ENCODE data around the gene CTTNBP2.

CTTNBP2 gene

DNA sequence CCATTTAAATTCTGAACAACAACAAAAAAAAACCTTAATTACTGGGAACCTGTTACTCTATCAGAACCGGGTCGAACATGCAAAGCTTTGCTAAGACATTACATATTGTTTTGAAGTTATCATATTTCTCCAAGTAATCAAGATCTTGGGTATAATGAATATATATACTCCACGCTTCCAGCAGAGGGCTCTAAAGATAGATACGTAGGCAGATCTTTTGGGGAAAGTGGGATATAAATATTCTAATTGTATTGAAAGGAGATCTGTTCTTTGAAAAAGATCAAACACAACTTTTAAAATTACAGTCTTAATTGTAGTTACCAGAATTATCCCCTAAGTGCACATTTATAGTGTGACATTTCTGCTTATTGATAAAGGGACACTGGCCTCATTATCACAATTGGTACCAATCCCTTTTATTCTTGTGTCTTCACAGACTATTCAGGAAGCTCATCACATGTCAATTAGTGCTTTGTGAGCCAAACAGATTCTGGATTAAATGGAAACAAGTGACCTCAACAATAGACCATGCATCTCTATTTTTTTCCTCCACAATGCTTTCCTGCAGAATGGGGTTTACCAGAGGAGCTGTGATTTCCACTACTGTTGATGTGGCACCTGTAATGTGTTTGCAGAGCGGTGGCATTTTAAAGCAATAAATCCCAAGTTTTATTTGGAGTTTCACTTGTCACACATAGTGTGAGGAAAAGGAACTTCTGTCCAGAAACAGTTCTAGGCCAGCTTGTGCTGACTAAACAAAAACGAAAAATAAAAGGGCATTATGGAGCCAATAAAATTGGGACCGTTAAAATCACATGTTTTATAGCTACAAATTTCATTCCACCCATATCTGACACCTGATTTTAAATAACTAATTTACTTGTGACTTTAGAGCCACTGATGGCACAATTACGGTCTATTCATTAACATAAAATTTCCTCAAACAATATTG, 122.4 kb downstream of the CTTNBP2 start:
- H3K27ac ChIP-seq, result no peak overlapping the region
- TF ChIP-seq, protein P1, sequence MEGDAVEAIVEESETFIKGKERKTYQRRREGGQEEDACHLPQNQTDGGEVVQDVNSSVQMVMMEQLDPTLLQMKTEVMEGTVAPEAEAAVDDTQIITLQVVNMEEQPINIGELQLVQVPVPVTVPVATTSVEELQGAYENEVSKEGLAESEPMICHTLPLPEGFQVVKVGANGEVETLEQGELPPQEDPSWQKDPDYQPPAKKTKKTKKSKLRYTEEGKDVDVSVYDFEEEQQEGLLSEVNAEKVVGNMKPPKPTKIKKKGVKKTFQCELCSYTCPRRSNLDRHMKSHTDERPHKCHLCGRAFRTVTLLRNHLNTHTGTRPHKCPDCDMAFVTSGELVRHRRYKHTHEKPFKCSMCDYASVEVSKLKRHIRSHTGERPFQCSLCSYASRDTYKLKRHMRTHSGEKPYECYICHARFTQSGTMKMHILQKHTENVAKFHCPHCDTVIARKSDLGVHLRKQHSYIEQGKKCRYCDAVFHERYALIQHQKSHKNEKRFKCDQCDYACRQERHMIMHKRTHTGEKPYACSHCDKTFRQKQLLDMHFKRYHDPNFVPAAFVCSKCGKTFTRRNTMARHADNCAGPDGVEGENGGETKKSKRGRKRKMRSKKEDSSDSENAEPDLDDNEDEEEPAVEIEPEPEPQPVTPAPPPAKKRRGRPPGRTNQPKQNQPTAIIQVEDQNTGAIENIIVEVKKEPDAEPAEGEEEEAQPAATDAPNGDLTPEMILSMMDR (conservative IDR thresholded peaks at IDR 0.05), result peak; percentile 82

GRCh38 chr7:117741962-117742361, 131.3 kb downstream of the CTTNBP2 start:
- TF ChIP-seq, protein P1 (conservative IDR thresholded peaks at IDR 0.05), result no peak

DNA sequence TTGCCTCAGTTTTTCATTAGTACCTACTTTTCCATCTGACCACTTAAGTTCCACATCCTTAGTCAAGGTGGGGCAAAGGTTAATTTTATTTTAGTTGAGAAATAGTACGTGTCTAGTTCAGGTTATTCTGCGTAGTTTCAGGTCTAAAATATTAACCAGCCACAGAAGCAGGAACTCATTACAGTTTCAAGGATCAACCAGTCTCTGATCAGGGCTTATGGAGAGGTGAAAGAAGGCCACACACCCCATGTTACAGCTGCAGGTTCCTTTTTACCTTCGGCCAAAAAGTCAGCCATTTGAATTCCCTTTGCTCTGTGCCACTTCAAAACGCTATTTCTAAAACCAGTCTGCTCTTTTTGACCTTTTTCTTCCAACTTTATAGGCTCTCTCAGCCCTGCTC, 134.2 kb downstream of the CTTNBP2 start:
- TF ChIP-seq, protein P1 (conservative IDR thresholded peaks at IDR 0.05), result no peak

More at GRCh38 chr7:117741962-117742361, 131.3 kb downstream of the CTTNBP2 start:
- no peak overlapping the region for H3K27ac ChIP-seq

DNA sequence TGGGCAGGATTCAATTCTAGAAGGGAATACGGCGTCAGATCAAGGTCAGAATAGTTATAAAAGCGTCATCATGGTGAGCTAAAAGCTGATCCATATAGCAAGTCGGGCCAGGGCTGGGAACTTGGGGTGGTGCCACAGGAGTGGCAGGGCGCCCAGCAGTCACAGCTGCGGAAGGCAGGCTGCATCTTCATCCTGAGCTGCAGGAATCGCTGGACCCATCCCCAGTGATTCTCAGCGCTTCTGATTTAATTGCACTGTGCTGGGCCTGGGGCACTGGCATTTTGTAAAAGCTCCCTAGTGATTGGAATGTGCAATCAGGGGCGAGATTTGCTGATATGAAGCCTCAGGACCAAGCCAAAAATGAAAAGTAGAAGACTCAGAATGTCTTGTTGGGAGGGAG, 135.3 kb downstream of the CTTNBP2 start:
- no peak overlapping the region for H3K27ac ChIP-seq
- TF ChIP-seq, protein P1 (conservative IDR thresholded peaks at IDR 0.05), result no peak

More for the DNA sequence above, 134.2 kb downstream of the CTTNBP2 start:
- H3K27ac ChIP-seq, result no peak overlapping the region

DNA sequence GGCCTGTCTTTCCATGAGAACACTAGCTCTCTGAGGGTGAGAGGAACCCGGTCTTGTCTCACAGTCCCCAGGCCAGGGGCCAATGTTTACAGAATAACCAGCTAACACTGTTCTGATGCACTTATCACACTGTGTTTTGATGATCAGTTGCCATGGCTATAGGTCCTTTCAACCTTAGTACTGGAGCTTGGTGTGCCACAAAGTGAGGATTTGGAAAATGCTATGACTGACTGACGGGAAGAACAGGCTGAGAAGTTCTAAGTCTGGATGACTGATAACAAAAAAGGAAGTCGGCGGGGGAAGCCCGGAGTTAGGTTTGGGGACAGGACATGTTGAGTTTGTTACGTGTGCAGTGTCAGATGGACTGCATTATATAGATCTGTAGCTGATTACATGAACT, 141.8 kb downstream of the CTTNBP2 start:
- TF ChIP-seq, protein P1 (conservative IDR thresholded peaks at IDR 0.05), result no peak
- no peak overlapping the region for H3K27ac ChIP-seq

DNA sequence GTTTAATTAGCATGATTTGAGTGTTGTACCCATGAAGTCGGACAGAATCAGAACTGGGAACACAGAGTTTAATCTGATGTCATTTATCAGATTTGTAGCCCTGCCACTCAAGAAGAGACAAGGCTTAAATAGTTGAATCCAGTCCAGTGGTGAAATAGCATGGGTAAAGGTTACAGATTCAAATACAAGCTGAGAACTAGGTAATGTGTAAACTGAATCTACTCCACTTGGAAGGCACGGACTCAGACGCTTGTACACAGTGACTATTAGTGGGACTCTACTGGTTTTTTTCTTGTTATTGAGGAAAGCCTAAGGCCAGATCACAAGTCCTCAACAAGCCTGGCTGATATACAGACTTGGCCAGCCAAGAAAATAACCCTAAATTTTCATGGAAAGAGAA, 142.9 kb downstream of the CTTNBP2 start:
- no peak overlapping the region for H3K27ac ChIP-seq
- TF ChIP-seq, protein P1 (conservative IDR thresholded peaks at IDR 0.05), result no peak

- TF ChIP-seq, protein P1 (conservative IDR thresholded peaks at IDR 0.05), result no peak
- H3K27ac ChIP-seq, result no peak overlapping the region
Observed at GRCh38 chr7:117728890-117729624, 144.2 kb downstream of the CTTNBP2 start.
